Measurements from ENCODE around the gene SLC38A6.
"Not testable (repeated sequence)": the region's sequence is repeated elsewhere in the genome, so short reads cannot be mapped to it uniquely, and the experiment has no call there.

- not testable (repeated sequence) for TF ChIP-seq TGIF2 (CRISPR knock-in tag; IDR thresholded peaks at IDR 0.05); RAD21 (CRISPR knock-in tag; conservative IDR thresholded peaks at IDR 0.05 in 1 of 2, IDR thresholded peaks at IDR 0.05 in 1 of 2)
Observed at GRCh38 chr14:61098096-61098495, 117.1 kb downstream of the SLC38A6 start.

Measured in K562 (cell line).